Panc1 (cell line): ENCODE results near the gene CYP2C8. TPM values are rescaled to one million over a fixed set of nuclear protein-coding genes. Genes with fewer than 3 reads are reported as not detected.

ENCODE experiments used
- ATAC-seq: fragments of 200-7000 bp; cut with Tn5 transposase; 2 replicates; pipeline ENCODE4 v1.9.1; 2020; ENCODE audit warnings: mild to moderate bottlenecking, moderate library complexity
- BruUV-seq: library from RNA; stranded (reverse); fragments of 400-500 nt; replicated peaks from 2 replicates; lab custom pipeline; 2021; lab: Mats Ljungman, UMichigan
- CTCF ChIA-PET: fragments of 300-600 bp; sonication (Branson Sonifier 250); formaldehyde crosslinking; loops from one replicate; lab custom pipeline; 2022; ENCODE audit warnings: antibody characterized with exemption; lab: Charles Lee
- POLR2A ChIA-PET: fragments of 300-600 bp; sonication (Branson Sonifier 250); formaldehyde crosslinking; loops from one replicate; lab custom pipeline; 2022; ENCODE audit warnings: antibody characterized with exemption; lab: Charles Lee
- DNase-seq: peaks from one replicate; pipeline ENCODE4 v3.0.0-alpha.2; 2010; ENCODE audit warnings: low read depth, low spot score
- H3K27ac ChIP-seq: 2 replicates; pipeline ENCODE4 v1.5.1; 2011; ENCODE audit warnings: mild to moderate bottlenecking, low read length, inconsistent platforms
- H3K27me3 ChIP-seq: fragments of 200-500 bp; sonication (Bioruptor generic); 2 replicates; pipeline ENCODE4 v1.6.0; 2014; ENCODE audit warnings: low read length, inconsistent platforms; ENCODE audit not compliant: control insufficient read depth, insufficient read depth
- H3K36me3 ChIP-seq: fragments of 200-500 bp; sonication (Bioruptor generic); 2 replicates; pipeline ENCODE4 v1.5.1; 2014; ENCODE audit warnings: inconsistent platforms, mild to moderate bottlenecking, low read length, moderate library complexity; ENCODE audit not compliant: control insufficient read depth, insufficient read depth
- H3K4me1 ChIP-seq: 2 replicates; pipeline ENCODE4 v1.5.1; 2011; ENCODE audit warnings: inconsistent platforms, mild to moderate bottlenecking, low read length, moderate library complexity; ENCODE audit not compliant: control insufficient read depth, insufficient read depth
- H3K4me3 ChIP-seq, 2 experiments: 2 replicates each; pipeline ENCODE4 v1.5.1; 2011 to 2012; ENCODE audit warnings: low read depth in 2 of 2, low read length in 2 of 2, mild to moderate bottlenecking in 2 of 2, inconsistent platforms in 1 of 2, moderate library complexity in 1 of 2
- H3K9me3 ChIP-seq: fragments of 200-500 bp; sonication (Bioruptor generic); 2 replicates; pipeline ENCODE4 v1.5.1; 2014; ENCODE audit warnings: low read depth, mild to moderate bottlenecking, inconsistent platforms, low read length, moderate library complexity; ENCODE audit not compliant: control insufficient read depth, insufficient read depth
- CTCF ChIP-seq: fragments of 450-650 bp; IDR thresholded peaks from 2 replicates; pipeline ENCODE4 v1.5.1; 2017; ENCODE audit warnings: mild to moderate bottlenecking
- POLR2AphosphoS5 ChIP-seq: IDR thresholded peaks from 2 replicates; pipeline ENCODE4 v1.6.1; 2012; ENCODE audit warnings: mild to moderate bottlenecking, low read depth, low read length, moderate library complexity
- REST ChIP-seq, 2 experiments: IDR thresholded peaks; 2 replicates each; pipeline ENCODE4 v1.6.1; 2011 to 2012; ENCODE audit warnings: low read depth in 2 of 2, control low read depth in 1 of 2, low read length in 1 of 2, mild to moderate bottlenecking in 1 of 2, moderate library complexity in 1 of 2; ENCODE audit not compliant: insufficient read depth in 1 of 2
- SIN3A ChIP-seq: IDR thresholded peaks from 2 replicates; pipeline ENCODE4 v1.6.1; 2012; ENCODE audit warnings: low read depth, mild to moderate bottlenecking, low read length, moderate library complexity, borderline replicate concordance; ENCODE audit not compliant: insufficient read depth
- TCF7L2 ChIP-seq: IDR thresholded peaks from 2 replicates; pipeline ENCODE4 v1.6.1; 2011; ENCODE audit warnings: mild to moderate bottlenecking, low read depth, low read length, inconsistent platforms
- in situ Hi-C: cut with HindIII; loops from 2 replicates; pipeline ENCODE4 v1.10.0; 2016; ENCODE audit warnings: low sequenced_read_pairs, low pct_unique_long_range_greater_than_20kb
- intact Hi-C: fragments of 100-400 bp; cut with micrococcal nuclease; formaldehyde crosslinking; loops from one replicate; pipeline ENCODE4 v1.10.0; 2022; ENCODE audit not compliant: unreplicated experiment
- total RNA-seq: library from RNA; stranded (reverse); gene quantifications from one replicate; pipeline ENCODE4 v1.2.1, GENCODE V29; 2021; ENCODE audit not compliant: unreplicated experiment

The CYP2C8 gene
- total RNA-seq, 1 experiment from 2014 or later = 0.26 TPM

- POLR2A ChIA-PET = no interaction called here
- intact Hi-C loops (no loop called here), in situ Hi-C loops (no loop called here)
- no peaks in the 10 kb centered on the region for H3K9me3 ChIP-seq
- BruUV-seq = no TSS peak
- ATAC-seq (no peak), DNase-seq (no peak)
- TF ChIP-seq TCF7L2 (no peak), SIN3A (no peak), CTCF (no peak), REST (IDR thresholded peaks at IDR 0.05; ENCODE audit: insufficient read depth in 1 of 2, low read depth in 2 of 2, low read length in 1 of 2) (no peak), POLR2AphosphoS5 (no peak)
- no peak overlapping the region for H3K4me3 ChIP-seq
- no peaks in the 10 kb centered on the region for H3K36me3 ChIP-seq
- H3K4me1 ChIP-seq = no peaks in the 10 kb centered on the region
- CTCF ChIA-PET = no interaction called here
- H3K27me3 ChIP-seq = peaks cover 10% of the 10 kb centered on the region; the same call in 1 of the 2 replicates
- no peak overlapping the region for H3K27ac ChIP-seq
Observed at GRCh38 chr10:95034401-95034800, 34.9 kb downstream of the CYP2C8 start.

- Histone ChIP-seq H3K9me3 (no peaks in the 10 kb centered on the region), H3K4me1 (no peaks in the 10 kb centered on the region), H3K27me3 (no peaks in the 10 kb centered on the region; the same call in 1 of the 2 replicates), H3K27ac (no peak overlapping the region), H3K4me3 (no peak overlapping the region), H3K36me3 (no peaks in the 10 kb centered on the region)
- DNase-seq (no peak), ATAC-seq (no peak)
- intact Hi-C loops = no loop called here
- in situ Hi-C loops = no loop called here
- CTCF ChIA-PET = no interaction called here
- POLR2A ChIA-PET = no interaction called here
- no peak for TF ChIP-seq CTCF
- TF ChIP-seq SIN3A = no peak
- no peak for TF ChIP-seq TCF7L2
- no peak for TF ChIP-seq POLR2AphosphoS5
- TF ChIP-seq REST (IDR thresholded peaks at IDR 0.05; ENCODE audit: insufficient read depth in 1 of 2, low read depth in 2 of 2, low read length in 1 of 2) = no peak
- BruUV-seq = no TSS peak
Observed at GRCh38 chr10:95031656-95032055, 37.6 kb downstream of the CYP2C8 start.
